ENCODE results near the gene SOWAHC. TPM values are rescaled to one million over a fixed set of nuclear protein-coding genes. Genes with fewer than 3 reads are reported as not detected.

The SOWAHC gene
- polyA plus RNA-seq, 1 of the 3 experiments (the other 2 are of a cell fraction): 2.9 TPM

DNA sequence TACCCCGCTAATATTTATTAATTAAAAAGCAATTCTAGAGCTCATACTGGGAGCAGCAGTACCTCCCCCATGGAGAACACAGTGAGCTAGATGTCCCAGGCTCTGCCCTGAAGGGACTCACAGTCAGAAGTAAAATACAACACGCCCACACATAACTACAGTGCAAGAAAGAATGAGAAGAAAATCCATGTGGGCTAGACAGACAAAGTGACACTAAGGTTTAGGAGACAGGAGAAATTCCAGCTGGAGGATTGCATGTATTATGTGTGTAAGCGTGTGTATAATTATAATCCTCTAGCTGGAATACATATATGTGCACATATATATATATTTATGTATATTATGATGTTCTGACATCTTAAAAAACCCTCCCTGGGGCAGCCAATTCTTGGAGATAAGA lies 15.7 kb downstream of the SOWAHC start:
- ChIA-PET CTCF (no interaction called here), POLR2A (interaction anchor here (1.3 kb wide), 1 partner anchor 16 kb away, joined by 11 read pairs; the partner anchor contains the start of genes SEPTIN10 and SOWAHC)
- TF ChIP-seq NRF1 (IDR thresholded peaks at IDR 0.05; ENCODE audit: low read depth, low read length) (no peak), MXI1 (IDR thresholded peaks at IDR 0.05; ENCODE audit: low read depth, low read length) (no peak), MEF2A (IDR thresholded peaks at IDR 0.05; ENCODE audit: borderline replicate concordance, low read depth) (no peak), SIN3A (IDR thresholded peaks at IDR 0.05; ENCODE audit: borderline replicate concordance, low read depth, low read length) (no peak), REST (IDR thresholded peaks at IDR 0.05; ENCODE audit: low read depth, low read length) (no peak), SMC3 (IDR thresholded peaks at IDR 0.05; ENCODE audit: low read depth, low read length) (no peak), FOXM1 (IDR thresholded peaks at IDR 0.05; ENCODE audit: low read depth) (no peak), ELF1 (IDR thresholded peaks at IDR 0.05) (no peak), JUND (IDR thresholded peaks at IDR 0.05) (no peak), RXRA (IDR thresholded peaks at IDR 0.05; ENCODE audit: borderline replicate concordance, low read depth) (no peak), TEAD4 (IDR thresholded peaks at IDR 0.05; ENCODE audit: borderline replicate concordance, insufficient read depth) (no peak), YY1 (IDR thresholded peaks at IDR 0.05; ENCODE audit: low read depth) (no peak), GABPA (IDR thresholded peaks at IDR 0.05; ENCODE audit: low read depth) (no peak), NFIC (IDR thresholded peaks at IDR 0.05; ENCODE audit: borderline replicate concordance) (no peak), FOSL2 (IDR thresholded peaks at IDR 0.05; ENCODE audit: borderline replicate concordance, low read depth) (no peak), CTCF (IDR thresholded peaks at IDR 0.05) (no peak), CHD2 (IDR thresholded peaks at IDR 0.05; ENCODE audit: low read length, partially characterized antibody) (no peak)
- TF ChIP-seq, protein P1, sequence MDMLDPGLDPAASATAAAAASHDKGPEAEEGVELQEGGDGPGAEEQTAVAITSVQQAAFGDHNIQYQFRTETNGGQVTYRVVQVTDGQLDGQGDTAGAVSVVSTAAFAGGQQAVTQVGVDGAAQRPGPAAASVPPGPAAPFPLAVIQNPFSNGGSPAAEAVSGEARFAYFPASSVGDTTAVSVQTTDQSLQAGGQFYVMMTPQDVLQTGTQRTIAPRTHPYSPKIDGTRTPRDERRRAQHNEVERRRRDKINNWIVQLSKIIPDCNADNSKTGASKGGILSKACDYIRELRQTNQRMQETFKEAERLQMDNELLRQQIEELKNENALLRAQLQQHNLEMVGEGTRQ (IDR thresholded peaks at IDR 0.05; ENCODE audit: borderline replicate concordance, low read depth, low read length): no peak
- TF ChIP-seq, protein P2, sequence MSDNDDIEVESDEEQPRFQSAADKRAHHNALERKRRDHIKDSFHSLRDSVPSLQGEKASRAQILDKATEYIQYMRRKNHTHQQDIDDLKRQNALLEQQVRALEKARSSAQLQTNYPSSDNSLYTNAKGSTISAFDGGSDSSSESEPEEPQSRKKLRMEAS (IDR thresholded peaks at IDR 0.05; ENCODE audit: low read depth): no peak
- H3K27me3 ChIP-seq (ENCODE audit: insufficient read depth): no peaks in the 10 kb centered on the region
- H4K20me1 ChIP-seq (ENCODE audit: insufficient read depth): no peaks in the 10 kb centered on the region
- no peaks in the 10 kb centered on the region for H3K9me2 ChIP-seq
- no peak overlapping the region for H3K9ac ChIP-seq
- H3K79me2 ChIP-seq (ENCODE audit: insufficient read depth): no peaks in the 10 kb centered on the region
- WGBS (ENCODE audit: low lambda C conversion rate): 67% methylated on average over 3 of the region's 3 CpGs
- H3K4me1 ChIP-seq (ENCODE audit: control insufficient read depth in 1 of 2, insufficient read depth in 2 of 2, low read depth in 1 of 2, low read length in 1 of 2): no peaks in the 10 kb centered on the region
- no peak overlapping the region for H3K4me3 ChIP-seq (ENCODE audit: low read depth in 2 of 2, low read length in 1 of 2)
- H2AFZ ChIP-seq (ENCODE audit: low read depth): no peak overlapping the region
- H3F3A ChIP-seq (replicated peaks; ENCODE audit: insufficient read depth): no peaks in the 10 kb centered on the region
- no peaks in the 10 kb centered on the region for H3K36me3 ChIP-seq (replicated peaks in 1 of 2; ENCODE audit: control insufficient read depth in 1 of 2, insufficient read depth in 2 of 2, low read length in 1 of 2)
- H3K27ac ChIP-seq (ENCODE audit: low read depth in 2 of 2, low read length in 1 of 2): no peak overlapping the region
- no peak for DNase-seq
- H3K9me3 ChIP-seq: no peaks in the 10 kb centered on the region
- H3K4me2 ChIP-seq: no peak overlapping the region
